AG09319 (cell line): ENCODE data around the gene C6orf136.

ENCODE experiments used
- DNase-seq: peaks from one replicate; pipeline ENCODE4 v3.0.0-alpha.2; 2010; ENCODE audit warnings: low read depth; ENCODE audit errors: extremely low read depth
- CTCF ChIP-seq: IDR thresholded peaks from 2 replicates; pipeline ENCODE4 v1.5.1; 2011; ENCODE audit warnings: low read depth, mild to moderate bottlenecking, inconsistent platforms, low read length, moderate library complexity

Gene C6orf136

GRCh38 chr6:30617565-30618269, 29.2 kb upstream of the C6orf136 start, which contains the start of gene MRPS18B:
TSS of gene MRPS18B (plus strand) at chr6:30617840. CDS start at chr6:30617866, 26 bp downstream.
- no peak for TF ChIP-seq CTCF
- DNase-seq = peak; percentile 97

- no peak for DNase-seq
- no peak for TF ChIP-seq CTCF
Measured at GRCh38 chr6:30618270-30618797, 28.6 kb upstream of the C6orf136 start.

GRCh38 chr6:30619561-30619960, 27.4 kb upstream of the C6orf136 start:
- TF ChIP-seq CTCF = no peak
- no peak for DNase-seq

- no peak for TF ChIP-seq CTCF
Measured at GRCh38 chr6:30625511-30625910, 21.4 kb upstream of the C6orf136 start.

GRCh38 chr6:30626484-30627366, 20.2 kb upstream of the C6orf136 start, which contains the start of gene ATAT1:
TSS of gene ATAT1 (plus strand) at chr6:30626874.
- TF ChIP-seq CTCF = peak; percentile 39
- no peak for DNase-seq

More at GRCh38 chr6:30625511-30625910, 21.4 kb upstream of the C6orf136 start:
- DNase-seq = no peak

- no peak for DNase-seq
- no peak for TF ChIP-seq CTCF
Measured at GRCh38 chr6:30635834-30636233, 11.1 kb upstream of the C6orf136 start.
